Subcutaneous abdominal adipose tissue (tissue), 5 donors: ENCODE data around the gene GTF2F1.
"Not testable (repeated sequence)": the region's sequence is repeated elsewhere in the genome, so short reads cannot be mapped to it uniquely, and the experiment has no call there.

Source experiments
- H3K27ac ChIP-seq: one replicate; pipeline ENCODE4 v1.7.0; 2013; ENCODE audit warnings: low read depth, mild to moderate bottlenecking, inconsistent platforms, low read length, moderate library complexity
- H3K27me3 ChIP-seq, 5 donors: one replicate each; pipeline ENCODE4 v1.7.0; 2013; ENCODE audit warnings: low read length in 5 of 5, inconsistent platforms in 1 of 5; ENCODE audit not compliant: control insufficient read depth in 5 of 5, insufficient read depth in 4 of 5
- H3K36me3 ChIP-seq, 5 donors: one replicate each; pipeline ENCODE4 v1.7.0; 2013; ENCODE audit warnings: low read length in 5 of 5; ENCODE audit not compliant: control insufficient read depth in 5 of 5, insufficient read depth in 5 of 5
- H3K4me1 ChIP-seq, 5 donors: one replicate each; pipeline ENCODE4 v1.7.0; 2013; ENCODE audit warnings: low read length in 5 of 5, mild to moderate bottlenecking in 3 of 5, moderate library complexity in 1 of 5; ENCODE audit not compliant: control insufficient read depth in 5 of 5, insufficient read depth in 5 of 5
- H3K4me3 ChIP-seq, 5 donors: one replicate each; pipeline ENCODE4 v1.7.0; 2013; ENCODE audit warnings: low read length in 5 of 5, low read depth in 1 of 5
- H3K9ac ChIP-seq, 5 donors: one replicate each; pipeline ENCODE4 v1.7.0; 2013; ENCODE audit warnings: low read length in 5 of 5, mild to moderate bottlenecking in 4 of 5, moderate library complexity in 3 of 5
- H3K9me3 ChIP-seq, 5 donors: one replicate each; pipeline ENCODE4 v1.7.0; 2013; ENCODE audit warnings: low read length in 5 of 5; ENCODE audit not compliant: control insufficient read depth in 5 of 5
- donor health status: healthy.
- donor health status: healthy.
- donor health status: healthy.
- donor health status: healthy.
- donor health status: healthy.

The GTF2F1 gene

DNA sequence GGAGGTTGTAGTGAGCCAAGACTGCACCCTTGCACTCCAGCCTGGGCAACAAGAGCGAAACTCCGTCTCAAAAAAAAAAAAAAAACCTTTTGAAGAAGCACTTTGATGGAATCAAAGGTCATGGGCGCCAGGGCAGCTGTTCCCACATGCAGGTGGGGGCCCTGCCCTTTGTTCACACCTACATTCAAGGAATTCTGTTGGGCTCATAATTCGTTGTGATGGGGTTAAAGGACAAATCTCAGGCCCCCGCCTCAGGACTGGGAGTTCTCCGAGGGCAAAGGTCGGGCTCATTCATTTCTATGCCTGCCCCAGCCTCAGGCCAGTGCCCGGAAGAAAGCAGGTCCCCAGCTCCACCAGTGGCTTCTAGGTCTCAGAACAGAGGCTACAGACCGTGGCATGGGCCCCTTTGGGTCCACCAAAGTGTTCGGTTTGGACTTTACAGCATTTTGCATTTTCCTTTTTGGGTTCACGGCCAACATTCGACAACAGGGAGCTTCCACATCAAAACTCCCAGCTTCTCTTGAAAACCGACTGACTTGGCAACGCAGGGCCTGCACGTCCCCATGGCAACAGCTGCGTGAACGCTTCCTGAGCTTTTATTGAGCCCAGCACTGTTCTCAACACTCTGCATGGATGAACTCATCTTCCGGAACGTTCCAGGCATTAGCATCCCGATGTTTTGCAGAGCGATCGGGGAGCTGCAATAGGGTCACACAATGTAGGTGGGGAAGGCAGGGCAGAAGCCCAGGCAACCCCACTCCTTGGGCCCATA is 10.1 kb upstream of the GTF2F1 start:
- no peak overlapping the region for H3K9ac ChIP-seq
- H3K27ac ChIP-seq, result no peak overlapping the region
- no peaks in the 10 kb centered on the region for H3K27me3 ChIP-seq

DNA sequence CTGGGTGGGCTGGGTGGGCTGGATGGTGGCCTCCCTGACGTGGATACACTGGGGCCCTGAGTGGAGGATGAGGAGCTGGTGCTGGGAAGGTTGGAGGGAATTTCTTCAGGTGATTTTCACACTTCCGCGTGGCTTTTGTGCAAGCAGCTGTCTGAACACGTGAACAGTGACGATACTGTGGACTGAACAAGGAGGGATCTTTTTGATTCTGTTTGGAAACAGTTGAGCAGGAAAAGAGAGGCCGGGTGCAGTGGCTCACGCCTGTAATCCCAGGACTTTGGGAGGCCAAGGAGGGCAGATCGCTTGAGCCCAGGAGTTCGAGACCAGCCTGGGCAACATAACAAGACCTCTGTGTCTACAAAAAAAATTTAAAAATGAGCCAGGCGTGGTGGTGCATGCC is 9.1 kb upstream of the GTF2F1 start:
- Histone ChIP-seq H3K9ac (no peak overlapping the region), H3K4me1 (peaks cover 0 to 3% (median 0%) of the 10 kb centered on the region in 5 donors), H3K4me3 (no peak overlapping the region), H3K27ac (no peak overlapping the region), H3K36me3 (no peaks in the 10 kb centered on the region), H3K9me3 (no peaks in the 10 kb centered on the region), H3K27me3 (no peaks in the 10 kb centered on the region)

More for the DNA sequence above, 10.1 kb upstream of the GTF2F1 start:
- Histone ChIP-seq H3K9me3 (no peaks in the 10 kb centered on the region), H3K4me3 (no peak overlapping the region), H3K36me3 (no peaks in the 10 kb centered on the region), H3K4me1 (peaks cover 0 to 3% (median 0%) of the 10 kb centered on the region in 5 donors)

- H3K4me1 ChIP-seq, H3K9ac ChIP-seq, H3K36me3 ChIP-seq, H3K27me3 ChIP-seq, H3K9me3 ChIP-seq, H3K4me3 ChIP-seq, H3K27ac ChIP-seq: not testable (repeated sequence)
These were observed 7.3 kb upstream of the GTF2F1 start for GRCh38 chr19:6400062-6400944.

DNA sequence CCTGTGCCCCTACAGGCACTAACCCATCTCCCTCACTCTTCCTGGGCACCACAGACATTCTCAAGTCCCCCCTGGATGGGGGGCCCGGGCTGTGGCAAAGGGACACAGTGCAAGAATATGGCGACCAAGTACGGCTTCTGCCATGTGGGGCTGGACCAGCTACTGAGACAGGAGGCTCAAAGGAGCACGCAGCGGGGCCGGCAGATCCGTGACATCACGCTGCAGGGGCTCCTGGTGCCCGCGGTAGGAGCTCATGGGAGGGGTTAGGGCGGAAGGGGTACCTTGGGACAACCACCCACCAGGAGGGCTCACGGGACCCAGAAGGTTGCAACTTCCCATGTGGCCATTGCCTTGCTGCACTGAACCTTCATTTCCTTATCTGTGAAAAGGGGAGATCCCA is 3.3 kb upstream of the GTF2F1 start:
- H3K9me3 ChIP-seq, result no peaks in the 10 kb centered on the region
- H3K9ac ChIP-seq, result no peak overlapping the region
- no peak overlapping the region for H3K4me3 ChIP-seq
- H3K36me3 ChIP-seq, result peaks cover 0 to 3% (median 0%) of the 10 kb centered on the region in 5 donors
- no peaks in the 10 kb centered on the region for H3K27me3 ChIP-seq
- H3K4me1 ChIP-seq, result peaks cover 3 to 25% (median 18%) of the 10 kb centered on the region in 5 donors
- no peak overlapping the region for H3K27ac ChIP-seq

DNA sequence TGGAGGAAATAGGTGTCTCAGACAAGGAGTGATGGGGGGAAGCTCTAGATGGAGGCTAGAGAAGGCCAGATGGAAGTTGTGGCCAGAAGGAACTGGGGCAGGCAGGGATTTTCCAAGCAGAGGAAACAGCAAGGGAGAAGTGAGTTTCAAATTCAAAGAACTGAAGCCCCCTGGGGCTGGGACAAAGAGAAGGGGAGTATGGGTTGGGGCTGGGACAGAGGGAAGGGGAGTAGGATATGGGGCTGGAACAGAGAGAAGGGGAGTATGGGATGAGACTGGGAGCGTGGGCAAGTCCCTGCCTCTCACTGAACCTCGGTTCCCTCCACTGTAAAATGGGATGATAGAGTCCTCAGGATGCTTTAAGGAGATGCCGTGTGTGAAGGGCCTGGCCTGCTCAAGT is 1.9 kb upstream of the GTF2F1 start:
- H3K4me1 ChIP-seq, result peaks cover 3 to 25% (median 18%) of the 10 kb centered on the region in 5 donors
- no peak overlapping the region for H3K4me3 ChIP-seq
- H3K27ac ChIP-seq, result no peak overlapping the region
- no peaks in the 10 kb centered on the region for H3K9me3 ChIP-seq
- H3K9ac ChIP-seq, result no peak overlapping the region
- H3K36me3 ChIP-seq, result peaks cover 0 to 7% (median 1%) of the 10 kb centered on the region in 5 donors
- H3K27me3 ChIP-seq, result no peaks in the 10 kb centered on the region

- Histone ChIP-seq H3K27ac (peak overlapping the region; percentile 84), H3K9ac (peak overlapping the region; percentile 38 to 97 (median 94)), H3K36me3 (peaks cover 0 to 14% (median 9%) of the 10 kb centered on the region in 5 donors), H3K9me3 (no peaks in the 10 kb centered on the region), H3K4me3 (peak overlapping the region; percentile 58 to 94 (median 92)), H3K4me1 (peaks cover 3 to 25% (median 18%) of the 10 kb centered on the region in 5 donors), H3K27me3 (no peaks in the 10 kb centered on the region)
These were observed 1.0 kb upstream of the GTF2F1 start for GRCh38 chr19:6393983-6394412.

DNA sequence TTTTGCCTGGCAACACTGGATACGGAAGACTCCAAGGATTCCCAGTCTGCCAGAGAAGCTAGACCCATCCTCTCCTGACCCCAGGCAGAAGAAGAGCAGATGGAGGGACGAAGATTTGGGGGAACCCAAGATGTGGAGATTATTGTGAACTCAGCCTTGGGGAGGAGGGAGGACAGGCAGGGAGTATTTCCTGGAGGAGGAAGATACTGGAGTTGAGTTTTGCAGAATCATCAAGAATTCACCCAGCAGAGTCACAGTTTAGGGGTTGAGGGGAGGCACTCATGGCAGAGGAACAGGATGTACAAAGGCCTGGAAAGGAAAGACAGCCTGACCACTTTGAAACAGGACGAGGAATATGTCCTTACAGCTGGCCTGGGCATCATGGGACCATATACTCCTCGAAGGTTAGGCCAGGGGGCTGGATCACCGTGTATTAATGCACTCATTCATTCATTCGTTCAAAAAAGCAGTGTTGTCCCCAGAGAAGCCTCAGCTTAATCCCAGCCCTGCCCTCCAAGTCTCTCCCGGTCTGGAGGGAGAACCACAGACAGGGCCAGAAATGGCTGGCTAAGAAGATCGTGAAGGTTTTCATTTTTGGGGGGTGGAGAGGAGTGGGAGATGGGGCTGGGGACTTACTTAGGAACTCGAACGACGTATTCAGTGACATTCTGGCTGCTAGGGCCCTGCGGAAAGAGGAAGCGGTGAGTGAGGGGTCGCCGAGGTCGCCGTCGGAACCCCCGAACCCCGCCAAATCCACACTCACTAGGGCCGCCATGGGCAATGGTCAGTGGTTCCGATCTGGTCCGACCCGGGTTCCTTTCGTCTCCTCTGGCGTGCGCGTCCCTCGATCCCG is 517 bp downstream of the GTF2F1 start:
- H3K9ac ChIP-seq, result peak overlapping the region; percentile 87 to 97 (median 94)
- H3K4me3 ChIP-seq, result peak overlapping the region; percentile 58 to 94 (median 92)
- H3K9me3 ChIP-seq, result no peaks in the 10 kb centered on the region
- peaks cover 0 to 29% (median 21%) of the 10 kb centered on the region in 5 donors for H3K36me3 ChIP-seq
- peaks cover 3 to 25% (median 18%) of the 10 kb centered on the region in 5 donors for H3K4me1 ChIP-seq
- no peaks in the 10 kb centered on the region for H3K27me3 ChIP-seq
- peak overlapping the region; percentile 84 for H3K27ac ChIP-seq

DNA sequence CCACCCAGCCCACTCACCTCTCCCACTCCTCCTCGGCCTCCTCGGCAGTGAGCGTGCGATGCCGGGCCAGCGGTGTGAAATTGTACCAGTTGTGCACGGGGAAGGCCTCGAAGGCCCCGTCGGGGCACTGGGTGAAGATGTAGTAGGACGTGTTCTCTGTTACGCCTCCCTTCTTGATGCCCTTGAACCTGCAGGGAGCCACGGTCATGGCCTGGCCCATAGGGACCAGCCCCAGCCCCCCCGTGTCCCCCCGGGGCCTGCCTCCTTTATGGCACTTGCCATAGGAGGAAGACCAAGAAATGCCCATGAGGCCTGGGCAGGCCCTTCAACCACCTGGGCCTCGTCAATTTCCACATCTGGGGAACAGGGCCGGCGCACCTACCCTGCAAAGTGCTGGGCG is 5.6 kb downstream of the GTF2F1 start:
- H3K4me3 ChIP-seq, result no peak overlapping the region
- H3K4me1 ChIP-seq, result peaks cover under 1 to 10% (median 6%) of the 10 kb centered on the region in 5 donors
- no peak overlapping the region for H3K9ac ChIP-seq
- no peaks in the 10 kb centered on the region for H3K27me3 ChIP-seq
- no peak overlapping the region for H3K27ac ChIP-seq
- H3K9me3 ChIP-seq, result no peaks in the 10 kb centered on the region
- peaks cover 0 to 74% (median 50%) of the 10 kb centered on the region in 5 donors for H3K36me3 ChIP-seq

DNA sequence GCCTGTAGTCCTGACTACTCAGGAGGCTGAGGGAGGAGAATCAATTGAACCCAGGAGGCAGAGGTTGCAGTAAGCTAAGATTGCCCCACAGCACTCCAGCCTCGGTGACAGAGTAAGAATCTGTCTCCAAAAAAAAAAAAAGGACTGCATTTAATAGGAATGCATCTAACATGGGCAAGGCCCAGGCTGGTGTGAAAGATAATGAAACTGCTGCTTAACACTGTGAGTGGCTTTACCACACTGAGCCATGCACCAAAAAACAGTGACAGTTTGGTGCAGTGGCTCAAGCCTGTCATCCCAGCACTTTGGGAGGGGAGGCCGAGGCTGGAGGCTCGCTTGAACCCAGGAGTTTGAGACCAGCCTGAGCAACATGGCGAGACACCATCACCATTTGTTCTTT is 8.6 kb downstream of the GTF2F1 start:
- Histone ChIP-seq H3K27me3 (no peaks in the 10 kb centered on the region), H3K4me3 (no peak overlapping the region), H3K9me3 (peaks cover 0 to 10% (median 6%) of the 10 kb centered on the region in 5 donors), H3K36me3 (peaks cover 0 to 91% (median 73%) of the 10 kb centered on the region in 5 donors), H3K9ac (no peak overlapping the region), H3K4me1 (no peaks in the 10 kb centered on the region), H3K27ac (no peak overlapping the region)
